Measurements from ENCODE around the gene CST3.

CST3 gene

DNA sequence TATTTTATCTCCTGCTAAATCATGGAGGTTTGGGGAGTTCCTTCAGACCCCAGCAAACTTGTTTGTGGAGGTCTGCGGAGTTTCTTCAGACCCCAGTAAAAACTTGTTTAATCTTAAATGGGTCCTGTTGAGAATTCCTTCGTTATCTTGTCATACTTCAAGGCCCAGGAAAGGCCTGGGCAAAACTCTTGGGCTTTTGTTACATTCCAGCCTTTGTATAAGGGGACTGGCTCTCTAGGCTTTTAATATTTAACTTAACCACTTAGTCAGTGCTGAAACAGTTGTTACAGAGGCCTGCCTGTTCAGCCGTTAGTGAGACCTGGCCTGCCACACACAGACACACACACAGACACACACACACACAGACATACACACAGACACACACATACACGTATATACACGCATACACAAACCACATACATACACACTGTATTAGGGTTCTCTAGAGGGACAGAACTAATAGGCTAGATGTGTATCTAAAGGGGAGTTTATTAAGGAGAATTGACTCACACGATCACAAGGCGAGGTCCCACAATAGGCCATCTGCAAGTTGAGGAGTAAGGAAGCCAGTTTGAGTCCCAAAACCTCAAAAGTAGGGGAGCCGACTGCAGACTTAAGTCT lies 21.3 kb upstream of the CST3 start:
- Histone ChIP-seq H3K4me3 (replicated peaks; ENCODE audit: insufficient read depth, low read length) (no peak overlapping the region), H3K27ac (replicated peaks) (no peak overlapping the region), H3K27me3 (ENCODE audit: insufficient read depth, poor library complexity, severe bottlenecking) (no peaks in the 10 kb centered on the region)
- TF ChIP-seq SPI1 (IDR thresholded peaks at IDR 0.05; ENCODE audit: borderline replicate concordance, low read depth) (no peak), REST (IDR thresholded peaks at IDR 0.05; ENCODE audit: insufficient replicate concordance, low read depth) (no peak), GABPA (IDR thresholded peaks at IDR 0.05; ENCODE audit: low read depth) (no peak), POLR2AphosphoS5 (IDR thresholded peaks at IDR 0.05; ENCODE audit: low read depth) (no peak)
- TF ChIP-seq, protein P1, sequence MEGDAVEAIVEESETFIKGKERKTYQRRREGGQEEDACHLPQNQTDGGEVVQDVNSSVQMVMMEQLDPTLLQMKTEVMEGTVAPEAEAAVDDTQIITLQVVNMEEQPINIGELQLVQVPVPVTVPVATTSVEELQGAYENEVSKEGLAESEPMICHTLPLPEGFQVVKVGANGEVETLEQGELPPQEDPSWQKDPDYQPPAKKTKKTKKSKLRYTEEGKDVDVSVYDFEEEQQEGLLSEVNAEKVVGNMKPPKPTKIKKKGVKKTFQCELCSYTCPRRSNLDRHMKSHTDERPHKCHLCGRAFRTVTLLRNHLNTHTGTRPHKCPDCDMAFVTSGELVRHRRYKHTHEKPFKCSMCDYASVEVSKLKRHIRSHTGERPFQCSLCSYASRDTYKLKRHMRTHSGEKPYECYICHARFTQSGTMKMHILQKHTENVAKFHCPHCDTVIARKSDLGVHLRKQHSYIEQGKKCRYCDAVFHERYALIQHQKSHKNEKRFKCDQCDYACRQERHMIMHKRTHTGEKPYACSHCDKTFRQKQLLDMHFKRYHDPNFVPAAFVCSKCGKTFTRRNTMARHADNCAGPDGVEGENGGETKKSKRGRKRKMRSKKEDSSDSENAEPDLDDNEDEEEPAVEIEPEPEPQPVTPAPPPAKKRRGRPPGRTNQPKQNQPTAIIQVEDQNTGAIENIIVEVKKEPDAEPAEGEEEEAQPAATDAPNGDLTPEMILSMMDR (IDR thresholded peaks at IDR 0.05; ENCODE audit: insufficient read depth, low read length) = no peak
- no peak for DNase-seq (ENCODE audit: low read depth in 1 of 2, low spot score in 1 of 2)

GRCh38 chr20:23658336-23658735 lies 20.6 kb upstream of the CST3 start:
- no peak for DNase-seq (ENCODE audit: low read depth in 1 of 2, low spot score in 1 of 2)

DNA sequence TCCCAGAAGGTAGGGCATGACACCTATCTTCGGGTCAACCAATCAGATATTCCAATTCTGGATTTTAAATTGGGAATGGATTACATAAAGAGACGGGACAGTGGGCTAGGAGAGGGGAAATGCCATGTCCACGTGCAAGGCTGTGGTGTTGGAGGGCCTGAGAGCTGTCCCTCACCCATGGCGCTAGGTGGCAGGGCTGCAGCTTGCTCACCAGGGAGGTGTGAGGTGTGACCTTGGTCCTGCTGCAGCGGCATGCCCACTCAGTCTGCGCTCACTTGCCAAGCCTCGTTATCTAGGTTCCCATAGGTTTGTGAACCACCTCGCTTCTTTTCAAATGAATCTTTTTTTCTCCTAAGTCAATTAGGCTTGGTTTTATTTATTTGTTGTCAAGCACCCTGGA lies 19.4 kb upstream of the CST3 start:
- Histone ChIP-seq H3K27ac (replicated peaks) (no peak overlapping the region), H3K4me3 (replicated peaks; ENCODE audit: insufficient read depth, low read length) (no peak overlapping the region), H3K27me3 (ENCODE audit: insufficient read depth, poor library complexity, severe bottlenecking) (no peaks in the 10 kb centered on the region)
- TF ChIP-seq GABPA (IDR thresholded peaks at IDR 0.05; ENCODE audit: low read depth) (no peak), POLR2AphosphoS5 (IDR thresholded peaks at IDR 0.05; ENCODE audit: low read depth) (no peak), SPI1 (IDR thresholded peaks at IDR 0.05; ENCODE audit: borderline replicate concordance, low read depth) (no peak), REST (IDR thresholded peaks at IDR 0.05; ENCODE audit: insufficient replicate concordance, low read depth) (no peak)
- TF ChIP-seq, protein P1 (IDR thresholded peaks at IDR 0.05; ENCODE audit: insufficient read depth, low read length) = no peak
- DNase-seq (ENCODE audit: low read depth in 1 of 2, low spot score in 1 of 2) = no peak

More at GRCh38 chr20:23658336-23658735, 20.6 kb upstream of the CST3 start:
- no peak overlapping the region for H3K27ac ChIP-seq (replicated peaks)
- H3K27me3 ChIP-seq (ENCODE audit: insufficient read depth, poor library complexity, severe bottlenecking) = no peaks in the 10 kb centered on the region
- H3K4me3 ChIP-seq (replicated peaks; ENCODE audit: insufficient read depth, low read length) = no peak overlapping the region
- TF ChIP-seq REST (IDR thresholded peaks at IDR 0.05; ENCODE audit: insufficient replicate concordance, low read depth) (no peak), SPI1 (IDR thresholded peaks at IDR 0.05; ENCODE audit: borderline replicate concordance, low read depth) (no peak), POLR2AphosphoS5 (IDR thresholded peaks at IDR 0.05; ENCODE audit: low read depth) (no peak), GABPA (IDR thresholded peaks at IDR 0.05; ENCODE audit: low read depth) (no peak)
- TF ChIP-seq, protein P1 (IDR thresholded peaks at IDR 0.05; ENCODE audit: insufficient read depth, low read length) = no peak
